Measurements from ENCODE around the gene HSF4. TPM values are rescaled to one million over a fixed set of nuclear protein-coding genes. Genes with fewer than 3 reads are reported as not detected.

Gene HSF4
- total RNA-seq, 1 experiment from 2014 or later: 1.2 TPM

GRCh38 chr16:67177743-67178699 is 13.5 kb downstream of the HSF4 start:
- Mint-ChIP-seq H3K27ac (no peak overlapping the region), H3K4me1 (peaks cover 24 to 26% of the 10 kb centered on the region in 2 experiments), H3K36me3 (ENCODE audit: insufficient read depth in 1 of 3, low read depth in 3 of 3) (peaks cover 0 to 7% (median 6%) of the 10 kb centered on the region in 3 experiments; a peak in 2 of 7 replicates), H3K9me3 (no peaks in the 10 kb centered on the region; a peak in 1 of 5 replicates), H3K4me3 (peak overlapping the region; percentile 54 to 78), H3K27me3 (ENCODE audit: low read depth) (peaks cover 45% of the 10 kb centered on the region)
- no CpG with 5 or more reads among the region's 73 CpGs for WGBS (ENCODE audit: extremely low coverage, insufficient read length, low lambda C conversion rate)
- DNase-seq: peak; percentile 97
- H3K4me2 ChIP-seq (ENCODE audit: insufficient read depth, insufficient read length, low read length): peak overlapping the region; percentile 48
- peaks cover 17% of the 10 kb centered on the region; the same call in 1 of the 2 replicates for H3K27me3 ChIP-seq (ENCODE audit: insufficient read depth, low read length)
- peaks cover 2% of the 10 kb centered on the region; the same call in 1 of the 2 replicates for H3K4me1 ChIP-seq (ENCODE audit: insufficient read depth, low read length)
- TF ChIP-seq CTCF (conservative IDR thresholded peaks at IDR 0.05): peak; percentile 20; the same call in 1 of the 3 replicates
- H2AFZ ChIP-seq (ENCODE audit: low read length): no peak overlapping the region
- H2BK120ac ChIP-seq (ENCODE audit: low read depth, low read length, poor library complexity, severe bottlenecking): no peak overlapping the region
- no peak overlapping the region for H4K91ac ChIP-seq (ENCODE audit: insufficient read length, low read depth, low read length)
- H3K14ac ChIP-seq (ENCODE audit: insufficient read depth, low read length): peak overlapping the region; percentile 32; the same call in 1 of the 2 replicates
- H3K9me3 ChIP-seq (ENCODE audit: control insufficient read depth, low read depth, low read length): no peaks in the 10 kb centered on the region
- H3K79me2 ChIP-seq (ENCODE audit: insufficient read depth, low read length): no peaks in the 10 kb centered on the region
- no peak overlapping the region for H4K5ac ChIP-seq (ENCODE audit: insufficient read length, low read depth, low read length)
- H2BK5ac ChIP-seq (ENCODE audit: insufficient read length, low read length): no peak overlapping the region
- no peaks in the 10 kb centered on the region for H4K20me1 ChIP-seq (ENCODE audit: control insufficient read depth, insufficient read depth, insufficient read length)
- no peak overlapping the region for H2BK15ac ChIP-seq (ENCODE audit: low read depth, low read length)
- no peak overlapping the region for H2BK20ac ChIP-seq (ENCODE audit: low read depth, low read length, poor library complexity, severe bottlenecking)
- H3K27ac ChIP-seq (ENCODE audit: insufficient read length, low read depth, low read length): no peak overlapping the region
- no peak overlapping the region for H4K8ac ChIP-seq (replicated peaks; ENCODE audit: insufficient read length, low read depth, low read length)
- H3K79me1 ChIP-seq (ENCODE audit: insufficient read depth, low read depth, low read length, poor library complexity, severe bottlenecking): no peaks in the 10 kb centered on the region
- H3K23me2 ChIP-seq (ENCODE audit: insufficient read length, low read depth, low read length, poor library complexity, severe bottlenecking): peaks cover 17% of the 10 kb centered on the region
- no peak overlapping the region for H3K23ac ChIP-seq (ENCODE audit: insufficient read length, low read depth, low read length)
- H2BK12ac ChIP-seq (ENCODE audit: insufficient read length, low read depth, low read length): no peak overlapping the region
- H3K4ac ChIP-seq (ENCODE audit: low read depth, low read length): no peak overlapping the region
- no peak overlapping the region for H2AK5ac ChIP-seq (ENCODE audit: insufficient read length, low read length)
- H3K9ac ChIP-seq (ENCODE audit: extremely low read depth, insufficient read length, low read length): no peak overlapping the region
- no peak overlapping the region for H3T11ph ChIP-seq (ENCODE audit: low read length)
- no peak overlapping the region for H3K18ac ChIP-seq (ENCODE audit: insufficient read length, low read depth, low read length)
- no peak overlapping the region for H3K56ac ChIP-seq (ENCODE audit: insufficient read length, low read depth, low read length)

Data from H9 (cell line).